HG02763 (cell line): ENCODE data around the gene OLA1.

Experiments used
- ATAC-seq: cut with Tn5 transposase; IDR thresholded peaks from one replicate; pipeline ENCODE4 v1.9.1; 2021; ENCODE audit warnings: mild to moderate bottlenecking, moderate library complexity; ENCODE audit not compliant: unreplicated experiment

The OLA1 gene

GRCh38 chr2:174224665-174225288, 23.6 kb downstream of the OLA1 start:
- no peak for ATAC-seq

DNA sequence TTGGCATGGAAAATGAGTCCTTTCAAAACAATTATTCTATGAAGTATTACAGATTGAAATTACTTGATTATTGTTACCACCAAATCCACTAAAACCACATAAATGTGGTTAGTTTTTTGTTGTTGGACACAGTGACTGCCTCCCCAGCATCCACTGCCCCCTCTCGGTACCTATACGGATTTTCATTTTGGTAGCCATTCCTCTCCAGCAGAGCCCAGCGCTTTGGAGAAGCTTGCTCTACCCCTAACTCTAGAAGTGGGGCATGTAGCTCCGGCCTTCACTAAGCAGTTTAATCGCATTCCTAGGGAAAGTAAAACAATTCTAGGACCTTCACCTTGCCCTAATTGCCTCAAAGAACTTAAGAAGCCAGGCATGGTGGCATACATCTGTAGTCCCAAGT, 24.2 kb downstream of the OLA1 start:
- ATAC-seq, result no peak

- ATAC-seq, result no peak
Observed at GRCh38 chr2:174223388-174223787, 24.9 kb downstream of the OLA1 start.

- no peak for ATAC-seq
Observed at GRCh38 chr2:174222154-174222553, 26.2 kb downstream of the OLA1 start.

GRCh38 chr2:174219321-174219720, 29.0 kb downstream of the OLA1 start:
- no peak for ATAC-seq

DNA sequence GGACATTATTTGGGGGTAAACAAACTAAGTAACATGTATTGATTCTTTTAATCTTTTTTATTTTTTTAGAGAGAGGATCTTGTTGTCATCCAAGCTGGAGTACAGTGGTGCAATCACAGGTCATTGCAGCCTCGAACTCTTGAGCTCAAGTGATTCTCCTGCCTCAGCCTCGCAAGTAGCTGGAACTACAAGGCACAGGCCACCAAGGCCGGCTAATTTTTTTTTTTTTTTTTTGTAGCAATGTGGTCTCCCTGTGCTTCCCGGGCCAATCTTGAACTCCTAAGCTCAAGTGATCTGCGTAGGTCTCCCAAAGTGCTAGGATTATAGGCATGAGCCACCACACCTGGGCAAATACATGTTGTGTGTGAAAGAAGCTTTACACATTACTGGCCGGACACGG, 29.6 kb downstream of the OLA1 start:
- ATAC-seq, result no peak

- ATAC-seq, result no peak
Observed at GRCh38 chr2:174217869-174218268, 30.5 kb downstream of the OLA1 start.

- ATAC-seq, result no peak
Observed at GRCh38 chr2:174211954-174212353, 36.4 kb downstream of the OLA1 start.

- no peak for ATAC-seq
Observed at GRCh38 chr2:174210862-174211261, 37.5 kb downstream of the OLA1 start.

DNA sequence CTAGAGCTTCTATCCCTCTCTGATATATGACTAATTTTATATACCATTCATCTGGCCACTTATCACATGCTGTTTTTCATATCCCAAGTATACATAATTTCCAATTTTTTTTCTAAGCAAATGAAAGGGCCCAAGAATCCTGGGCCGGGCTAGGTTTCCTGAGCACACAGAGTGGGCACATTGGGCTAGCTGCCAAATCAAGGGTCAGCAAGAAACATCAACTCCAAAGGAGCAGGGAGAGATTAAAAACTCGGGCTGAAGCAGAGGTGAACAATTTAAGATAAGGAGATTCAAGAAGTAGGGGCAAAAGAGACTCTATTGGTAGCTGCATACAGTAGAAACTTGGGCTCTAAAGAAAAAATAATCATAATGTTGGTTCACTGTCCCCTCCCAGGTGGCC, 39.0 kb downstream of the OLA1 start:
- no peak for ATAC-seq

DNA sequence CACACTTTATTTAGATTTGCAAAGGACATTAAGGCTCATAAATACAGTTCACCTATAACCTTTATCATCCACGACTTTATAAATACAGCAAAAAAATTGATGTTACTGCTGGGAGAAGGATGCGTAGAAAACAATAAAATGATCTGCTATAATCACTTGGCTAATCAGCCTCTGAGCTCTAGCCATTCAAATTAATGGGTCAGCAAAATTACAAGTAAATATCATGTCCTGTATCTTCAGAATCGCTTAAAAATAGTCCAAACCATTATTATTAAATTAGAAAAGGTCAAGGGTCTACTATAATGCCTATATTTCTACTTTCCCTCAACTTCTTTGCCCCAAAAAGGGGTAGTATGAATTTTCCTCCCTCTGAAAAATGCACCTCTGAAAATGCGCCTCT, 40.3 kb downstream of the OLA1 start:
- ATAC-seq, result no peak

- ATAC-seq, result no peak
Observed at GRCh38 chr2:174205562-174205961, 42.8 kb downstream of the OLA1 start.

GRCh38 chr2:174202188-174202587, 46.1 kb downstream of the OLA1 start:
- ATAC-seq, result no peak

DNA sequence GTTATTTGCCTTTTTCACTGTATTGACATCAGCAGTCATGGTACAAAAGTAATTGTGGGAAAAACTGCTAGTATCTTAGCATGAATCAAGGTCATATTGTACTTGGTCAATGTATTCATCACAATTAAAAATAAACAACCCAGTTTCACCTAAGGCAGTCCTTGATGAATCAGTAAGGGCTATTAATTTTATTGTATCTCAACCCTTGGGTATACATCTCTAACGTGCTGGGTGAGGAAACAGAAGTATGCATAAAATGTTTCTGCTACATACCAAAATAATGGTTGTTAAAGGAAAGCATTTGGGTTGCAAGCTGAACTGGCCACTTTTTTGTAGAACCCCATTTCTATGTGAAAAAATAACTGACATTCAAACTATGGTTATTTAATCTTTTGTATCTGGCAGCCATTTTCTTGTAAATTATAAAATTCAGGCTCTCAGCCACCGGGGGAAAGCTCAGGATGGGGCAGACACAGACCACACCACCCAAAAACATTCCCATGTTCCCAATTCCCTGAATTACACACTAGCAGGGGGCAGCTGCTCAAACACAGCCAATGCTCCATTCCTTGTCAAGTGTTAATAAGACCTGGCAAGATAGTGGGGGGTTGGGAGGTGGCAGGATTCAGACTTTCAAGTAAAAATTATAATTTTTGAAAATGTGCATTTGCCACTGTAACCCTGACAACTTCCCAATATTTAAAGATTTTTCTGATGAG, 49.3 kb downstream of the OLA1 start:
- no peak for ATAC-seq

- ATAC-seq, result no peak
Observed at GRCh38 chr2:174195253-174195652, 53.1 kb downstream of the OLA1 start.

DNA sequence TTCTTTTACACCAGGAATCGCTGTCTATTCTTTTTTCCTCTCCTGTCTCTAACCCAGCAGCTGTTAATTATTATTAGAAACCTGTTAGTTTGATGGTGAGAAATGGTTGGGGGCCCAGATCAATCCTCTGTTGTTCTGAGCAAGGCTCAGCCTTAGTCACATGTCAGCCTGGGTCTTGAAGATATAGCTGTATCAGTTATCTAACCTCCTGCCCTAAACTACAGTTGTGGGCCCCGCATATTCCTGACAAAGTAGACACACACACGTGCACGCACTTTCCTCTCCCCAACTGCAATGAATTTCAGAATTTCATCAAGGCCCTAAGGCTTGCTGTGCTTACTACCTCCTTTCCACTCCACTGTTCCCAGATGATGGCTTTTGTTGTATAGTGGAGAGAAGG, 54.6 kb downstream of the OLA1 start:
- no peak for ATAC-seq

DNA sequence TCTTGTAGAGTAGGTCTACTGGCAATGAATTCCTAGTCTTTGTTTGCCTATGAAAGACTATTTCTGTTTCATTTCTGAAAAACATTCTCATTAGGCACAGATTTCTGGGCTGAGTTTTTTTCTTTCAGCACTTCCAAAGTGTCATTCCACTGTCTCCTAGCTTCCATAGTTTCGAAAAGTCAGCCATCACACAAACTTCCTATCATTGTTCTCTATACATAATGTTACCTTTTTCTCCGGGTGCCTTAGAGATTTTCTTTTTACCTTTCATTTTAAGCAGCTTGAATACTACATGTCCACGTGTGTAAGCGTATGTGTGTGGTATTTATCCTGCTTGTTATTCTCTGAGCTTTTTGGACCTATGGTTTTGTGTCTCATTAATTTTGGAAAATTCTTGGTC, 55.7 kb downstream of the OLA1 start:
- no peak for ATAC-seq

DNA sequence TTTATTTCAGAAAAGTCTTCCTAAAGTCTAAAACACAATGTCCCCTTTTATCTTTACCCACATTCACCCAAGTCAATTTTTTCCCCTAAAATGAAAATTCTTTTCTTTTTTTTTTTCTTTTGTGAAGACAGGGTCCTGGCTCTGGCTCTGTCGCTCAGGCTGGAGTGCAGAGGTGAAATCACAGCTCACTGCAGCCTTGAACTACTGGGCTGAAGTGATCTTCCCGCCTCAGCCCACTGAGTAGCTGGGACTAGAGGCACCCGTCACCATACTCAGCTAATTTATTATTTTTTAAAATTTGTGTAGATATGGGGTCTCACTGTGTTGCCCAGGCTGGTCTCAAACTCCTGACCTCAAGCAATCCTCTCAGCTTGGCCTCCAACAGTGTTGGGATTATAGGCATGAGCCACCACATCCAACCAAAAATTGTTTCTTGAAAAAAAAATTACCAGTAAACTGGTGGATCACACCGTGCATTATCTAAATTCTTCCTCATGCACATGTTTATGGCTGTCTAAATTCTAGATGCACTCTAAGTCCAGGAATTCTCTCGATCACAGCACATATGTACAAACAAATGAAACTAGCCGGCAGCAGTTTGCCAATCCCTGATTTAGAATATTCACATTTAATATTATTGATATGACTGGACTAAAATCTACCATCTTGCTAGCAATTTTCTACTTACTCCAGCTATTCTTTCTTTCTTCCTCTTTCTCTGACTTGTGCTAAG, 56.8 kb downstream of the OLA1 start:
- no peak for ATAC-seq

DNA sequence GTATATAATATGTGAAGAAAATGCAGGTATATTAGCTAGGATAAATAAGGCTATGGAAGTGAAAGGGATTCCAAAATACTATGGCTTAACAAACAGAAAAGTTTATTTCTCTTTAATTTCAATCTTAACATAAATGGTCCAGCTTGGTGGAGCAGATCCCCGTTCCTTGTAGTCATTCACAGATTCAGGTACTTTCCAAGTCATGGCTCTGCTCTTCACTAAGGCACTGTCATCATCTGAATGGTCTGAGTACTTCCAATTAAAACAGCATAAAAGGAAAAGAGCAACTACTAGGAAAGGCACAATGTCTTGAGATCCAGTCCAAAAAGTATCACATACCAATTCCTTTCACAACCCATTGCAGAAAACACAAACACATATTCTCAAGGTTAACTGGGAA, 63.4 kb downstream of the OLA1 start:
- ATAC-seq, result no peak

DNA sequence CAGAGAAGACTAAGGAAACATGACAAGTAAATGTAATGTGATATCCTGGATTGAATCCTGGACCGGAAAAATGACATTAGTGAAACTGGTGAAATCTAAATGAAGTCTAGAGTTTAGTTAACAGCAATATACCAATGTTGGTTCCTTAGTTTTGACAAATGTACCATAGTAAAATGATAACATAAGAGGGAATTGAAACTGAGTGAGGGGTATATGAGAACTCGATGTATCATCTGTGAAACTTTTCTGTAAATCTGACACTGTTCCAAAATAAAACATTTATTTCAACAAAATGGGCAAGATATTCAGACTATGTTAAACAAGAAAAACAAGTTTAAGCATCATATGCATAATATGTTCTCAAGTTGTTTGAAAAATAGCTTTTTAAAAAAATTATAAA, 63.8 kb downstream of the OLA1 start:
- ATAC-seq, result no peak

- ATAC-seq, result no peak
Observed at GRCh38 chr2:174183076-174183475, 65.3 kb downstream of the OLA1 start.

DNA sequence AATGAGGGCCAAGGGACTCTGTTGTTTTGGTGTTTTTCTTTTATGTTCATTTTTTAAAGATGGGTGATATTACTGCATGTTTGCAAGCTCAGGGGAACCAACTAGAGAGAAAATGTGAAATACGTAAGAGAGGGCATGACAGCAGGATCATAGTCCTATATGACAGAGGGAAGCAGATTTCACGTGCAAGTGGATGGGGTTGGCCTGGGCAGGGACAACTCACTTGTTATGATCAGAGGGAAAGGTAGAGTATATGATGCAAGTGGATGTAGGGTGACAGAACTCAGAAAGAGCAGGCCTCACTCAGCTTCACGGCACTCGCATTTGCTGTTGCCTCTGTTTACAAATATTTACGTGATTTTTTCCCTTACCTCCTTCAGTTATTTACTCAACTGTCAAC, 67.0 kb downstream of the OLA1 start:
- no peak for ATAC-seq
